ENCODE measurements around the gene NAALADL2.

GRCh38 chr3:175386630-175387029, 527.5 kb downstream of the NAALADL2 start:
- no peak for TF ChIP-seq CTCF (conservative IDR thresholded peaks at IDR 0.05; ENCODE audit: low read depth, low read length)
- no peak for TF ChIP-seq EZH2 (IDR thresholded peaks at IDR 0.05; ENCODE audit: low read length, unreplicated experiment)
- TF ChIP-seq EZH2phosphoT487 (IDR thresholded peaks at IDR 0.05; ENCODE audit: borderline replicate concordance, low read length), result no peak
